ENCODE measurements around the gene ST6GALNAC4.

ST6GALNAC4 gene

DNA sequence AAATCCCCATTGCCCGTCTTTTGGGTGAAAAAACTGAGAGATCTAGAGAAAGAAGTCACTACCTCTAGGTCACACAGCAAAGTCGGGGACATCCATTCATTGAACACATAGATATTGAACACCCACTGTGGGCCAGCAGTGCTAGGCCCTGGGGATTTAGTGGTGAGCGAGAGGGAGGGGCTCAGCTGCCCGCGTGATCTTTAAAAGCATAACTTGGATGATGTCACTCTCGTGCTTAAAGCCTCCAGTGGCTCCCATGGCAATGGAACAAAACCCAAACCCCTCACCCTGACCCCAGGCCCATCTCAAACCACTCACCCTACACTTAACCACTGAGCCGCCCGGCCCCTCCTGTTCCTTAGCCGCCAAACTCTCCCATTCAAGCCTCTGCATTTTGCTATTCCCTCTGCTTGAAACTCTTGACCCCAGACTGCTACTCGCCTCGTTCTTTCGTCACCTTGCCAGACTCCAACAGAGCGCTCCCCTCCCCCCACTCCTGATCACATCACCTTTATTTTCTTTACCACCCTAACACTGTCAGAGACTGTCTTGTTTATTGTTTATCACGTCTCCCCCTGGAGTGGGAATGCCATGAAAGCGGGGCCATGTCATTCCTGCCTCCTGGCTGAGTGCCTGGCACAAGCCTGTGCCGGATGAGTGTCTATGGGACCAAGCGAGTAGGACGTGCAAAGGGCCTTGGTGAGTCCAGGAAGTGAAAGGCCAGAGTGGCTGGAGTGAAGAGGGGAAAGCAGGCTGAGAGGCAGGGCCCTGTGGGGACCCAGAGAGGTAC, 14.4 kb upstream of the ST6GALNAC4 start:
- DNase-seq: no peak

DNA sequence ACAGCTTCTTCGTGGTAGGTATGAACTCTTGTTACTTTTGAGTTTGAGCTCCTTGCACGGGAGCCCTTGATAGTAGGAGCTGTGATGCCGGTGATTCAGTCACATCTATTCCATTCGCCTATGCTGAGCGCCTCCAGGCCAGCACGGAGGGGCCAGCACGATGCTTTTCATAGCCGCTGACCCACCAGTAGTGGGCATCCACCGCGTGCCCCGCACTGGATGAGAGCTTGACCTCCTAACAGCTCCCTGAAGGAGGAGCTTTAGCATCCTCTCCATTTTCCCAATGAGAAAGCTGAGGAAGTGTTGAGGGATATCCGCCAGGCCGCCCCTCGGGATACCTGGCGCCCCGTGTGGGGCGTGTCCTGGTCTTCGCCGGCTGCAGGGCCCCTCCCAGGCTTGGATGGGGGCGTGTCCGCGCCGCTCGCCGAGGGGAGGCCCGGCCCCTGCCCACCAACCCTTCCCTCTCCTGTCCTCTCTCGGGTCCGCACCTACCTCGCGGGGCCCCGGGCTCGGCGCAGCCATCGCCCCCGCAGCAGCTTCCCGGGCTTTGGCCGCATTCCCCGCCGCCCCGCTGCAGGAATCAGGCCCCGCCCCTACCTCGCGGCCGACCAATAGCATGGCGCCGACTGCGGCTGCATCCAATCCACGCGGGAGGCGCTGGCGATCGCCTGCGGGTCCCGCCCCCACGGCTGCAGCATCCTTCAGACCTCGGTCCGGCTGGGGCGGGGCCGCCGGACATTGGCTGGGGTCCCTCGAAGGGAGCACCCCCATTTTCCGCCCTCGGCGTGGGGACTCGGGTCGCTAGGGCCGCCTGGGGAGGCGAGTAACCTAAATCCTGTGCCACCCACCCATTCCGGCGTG, 13.6 kb upstream of the ST6GALNAC4 start, which contains the start of gene PIP5KL1:
TSS of gene PIP5KL1 (minus strand) at position 547 of the 861 bp plus-strand sequence. CDS start at position 522, 25 bp downstream.
- DNase-seq: peak; percentile 15 to 88 (median 77)

DNA sequence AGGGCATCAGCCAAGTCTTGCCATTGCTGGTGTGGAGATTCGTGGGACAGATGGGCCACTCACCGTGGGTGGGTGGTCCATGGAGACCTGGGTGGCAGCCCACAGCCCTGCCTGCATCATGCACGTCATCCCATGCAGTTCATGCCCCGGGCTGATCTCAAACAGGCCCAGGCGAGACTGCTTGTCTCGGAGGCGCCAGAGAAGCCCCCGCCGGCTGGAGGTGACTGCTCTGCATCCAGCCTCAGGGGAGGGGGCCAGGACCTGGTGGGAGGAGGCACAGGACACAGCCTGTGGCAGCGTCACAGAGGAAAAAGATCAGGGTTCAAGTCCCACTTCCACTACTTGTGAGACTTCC, 12.8 kb upstream of the ST6GALNAC4 start:
- DNase-seq: no peak

DNA sequence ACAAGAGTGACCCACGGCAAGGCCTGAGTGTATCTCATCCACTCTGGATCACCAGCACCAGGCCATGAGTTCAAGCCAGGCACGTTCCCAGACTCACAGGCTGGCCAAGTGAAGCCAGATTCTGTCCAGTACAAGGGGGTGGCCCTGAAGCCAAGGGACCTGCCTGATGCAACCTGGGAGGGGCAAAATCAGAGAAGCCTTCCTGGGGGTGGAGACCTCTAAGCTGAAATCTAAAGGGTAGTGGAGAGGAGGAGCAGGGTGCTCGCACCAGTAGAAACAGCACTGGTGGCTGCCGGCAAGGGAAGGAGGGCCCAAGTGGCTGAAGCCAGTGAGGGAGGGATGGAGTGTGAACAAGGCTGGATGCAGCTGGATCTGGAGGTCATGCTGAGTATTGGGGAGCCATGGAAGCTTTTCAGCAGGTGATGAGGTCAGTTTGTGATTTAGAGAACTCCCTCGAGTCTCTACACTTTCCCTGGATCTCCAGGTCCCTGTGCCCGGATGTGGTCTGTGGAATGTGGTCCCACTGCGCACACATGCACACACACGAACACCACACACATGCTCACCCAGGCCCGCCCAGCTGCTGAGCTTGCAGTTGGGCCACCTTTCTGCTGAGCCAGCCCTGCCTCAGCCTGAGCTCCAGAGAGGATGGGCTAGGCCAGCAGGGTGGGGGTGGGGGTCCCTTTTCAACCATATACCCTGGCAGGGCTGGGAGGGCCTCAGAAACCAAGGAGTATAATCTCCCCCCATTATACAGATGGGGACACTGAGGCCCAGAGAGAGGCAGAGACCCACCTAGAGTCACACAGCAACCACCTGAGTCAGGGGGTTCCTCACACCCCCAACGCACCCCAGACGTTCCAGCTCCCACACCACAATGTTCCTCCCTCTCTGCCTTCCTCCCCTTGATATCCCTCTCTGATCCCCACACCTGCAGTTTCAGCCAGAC, 12.1 kb upstream of the ST6GALNAC4 start:
- no peak for DNase-seq

DNA sequence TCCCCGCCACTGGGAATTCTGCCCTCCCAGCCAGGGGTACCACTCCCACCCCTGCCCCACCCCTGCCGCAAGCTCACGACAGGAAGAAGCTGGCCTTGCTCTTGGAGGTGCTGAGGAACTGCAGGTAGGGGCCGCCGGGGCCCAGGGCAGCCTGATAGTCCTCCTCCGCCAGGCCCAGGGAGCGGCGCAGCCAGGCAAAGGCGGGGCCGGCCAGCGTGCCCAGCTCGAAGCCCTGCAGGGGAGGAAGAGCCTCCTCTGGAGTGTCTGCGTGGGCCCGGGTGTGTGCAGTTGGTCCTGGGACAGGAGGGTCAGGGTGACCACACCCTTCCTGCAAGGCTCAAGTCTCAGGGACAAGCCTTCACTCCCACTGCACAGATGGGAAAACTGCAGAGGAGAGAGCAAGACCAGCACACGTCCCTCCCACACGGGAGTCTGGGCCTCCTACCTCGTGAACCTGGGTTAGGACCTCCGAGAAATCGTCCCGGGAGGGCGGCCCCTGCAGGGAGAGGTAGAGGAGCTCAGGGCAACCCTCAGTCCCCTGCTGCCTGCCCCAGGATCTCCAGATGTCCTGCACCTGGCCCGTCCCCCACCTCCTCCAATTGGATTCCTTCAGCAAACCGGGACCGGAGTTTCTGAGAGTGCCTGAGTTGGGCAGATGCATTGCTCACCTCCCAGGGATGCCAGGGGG, 11.3 kb upstream of the ST6GALNAC4 start:
- DNase-seq: no peak

DNA sequence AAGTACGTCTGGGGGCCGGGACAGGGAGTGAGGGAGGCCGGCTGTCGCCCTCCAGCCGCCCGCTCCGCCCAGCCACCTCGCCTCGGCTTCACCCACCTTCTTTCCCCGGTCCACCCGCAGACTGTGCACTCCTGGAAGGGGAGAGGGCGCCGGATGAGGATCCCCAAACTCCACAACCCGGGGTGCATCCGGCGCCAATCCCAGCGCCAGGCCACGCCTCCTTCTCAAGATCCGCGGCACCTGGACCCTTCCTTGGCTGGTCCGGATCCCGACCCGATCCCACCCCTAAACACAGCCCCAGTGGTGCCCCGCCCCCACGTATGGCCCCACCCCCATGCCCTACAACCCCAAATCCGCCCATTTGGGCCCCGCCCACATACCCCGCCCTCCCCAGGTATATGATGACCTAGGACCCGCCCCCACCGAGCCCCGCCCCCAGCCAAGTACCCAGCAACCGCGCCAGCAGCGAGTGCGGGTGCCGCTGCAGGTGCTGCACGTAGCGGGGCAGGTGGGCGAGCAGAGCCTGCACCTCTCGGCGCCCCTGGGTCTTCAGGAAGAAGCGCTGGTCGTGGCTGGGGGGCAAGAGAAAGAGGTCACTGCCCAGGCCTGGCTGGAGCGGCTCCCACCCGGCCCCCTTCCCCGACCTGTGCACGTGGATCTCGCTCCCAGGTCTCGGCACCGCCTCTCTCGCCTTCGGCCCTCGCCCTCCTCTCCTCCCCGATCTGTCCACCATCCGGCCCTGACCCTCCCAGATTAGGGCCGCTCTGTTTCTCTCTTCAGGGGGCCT, 10.6 kb upstream of the ST6GALNAC4 start:
- DNase-seq: peak in 1 of 58 donors; percentile 59

DNA sequence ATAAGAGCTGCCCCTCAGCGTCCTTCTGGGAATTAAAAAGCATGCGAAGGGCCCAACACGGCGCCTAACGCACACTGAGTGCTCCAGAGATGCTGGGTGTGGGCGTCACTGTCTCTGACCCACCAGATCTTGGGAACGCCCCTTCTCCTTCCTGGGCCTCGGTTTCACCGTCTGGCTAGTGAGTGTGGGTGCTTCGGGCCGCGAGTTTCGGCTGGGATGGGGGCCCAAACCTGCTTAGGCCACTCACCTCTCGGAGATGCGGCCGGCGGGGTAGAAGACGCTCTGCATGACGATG, 10.0 kb upstream of the ST6GALNAC4 start:
- no peak for DNase-seq

DNA sequence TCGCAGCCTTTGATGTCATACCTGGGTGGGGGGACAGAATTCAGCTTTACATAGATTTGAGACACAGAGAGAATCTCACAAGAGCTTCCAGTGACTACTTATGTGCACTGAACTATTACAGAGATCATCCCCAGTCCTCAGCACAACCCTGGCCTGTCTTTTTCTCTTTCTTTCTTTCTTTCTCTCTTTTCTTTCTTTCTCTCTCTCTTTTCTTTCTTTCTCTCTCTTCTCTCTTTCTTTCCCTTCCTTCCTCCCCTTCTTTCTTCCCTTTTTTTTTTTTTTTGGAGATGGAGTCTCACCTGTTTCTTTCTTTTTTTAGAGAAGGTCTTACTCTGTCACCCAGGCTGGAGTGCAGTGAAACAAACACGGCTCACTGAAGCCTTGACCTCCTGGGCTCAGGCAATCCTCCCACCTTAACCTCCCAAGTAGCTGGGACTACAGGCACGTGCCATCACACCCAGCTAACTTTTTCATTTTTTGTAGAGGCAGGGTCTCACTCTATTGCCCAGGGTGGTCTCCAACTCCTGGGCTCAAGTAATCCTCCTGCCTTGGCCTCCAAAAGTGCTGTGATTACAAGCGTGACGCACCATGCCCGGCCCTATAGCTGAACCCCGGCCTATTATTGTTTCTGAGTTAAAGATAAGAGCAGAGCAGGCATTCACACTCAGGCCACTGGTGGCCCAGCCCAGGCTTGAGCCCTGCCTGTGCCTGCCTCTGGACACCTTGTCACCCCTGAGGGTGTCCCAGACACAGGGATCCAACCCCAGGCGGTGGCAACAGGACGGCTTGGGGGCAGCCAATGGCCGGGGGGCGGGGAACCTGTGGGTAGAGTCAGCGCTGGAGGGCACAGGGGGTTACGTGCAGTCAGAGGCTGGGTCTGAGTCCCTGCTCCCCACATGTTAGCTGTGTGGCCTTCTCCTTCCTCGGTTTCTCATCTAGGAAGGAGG, 9.4 kb upstream of the ST6GALNAC4 start:
- no peak for DNase-seq

DNA sequence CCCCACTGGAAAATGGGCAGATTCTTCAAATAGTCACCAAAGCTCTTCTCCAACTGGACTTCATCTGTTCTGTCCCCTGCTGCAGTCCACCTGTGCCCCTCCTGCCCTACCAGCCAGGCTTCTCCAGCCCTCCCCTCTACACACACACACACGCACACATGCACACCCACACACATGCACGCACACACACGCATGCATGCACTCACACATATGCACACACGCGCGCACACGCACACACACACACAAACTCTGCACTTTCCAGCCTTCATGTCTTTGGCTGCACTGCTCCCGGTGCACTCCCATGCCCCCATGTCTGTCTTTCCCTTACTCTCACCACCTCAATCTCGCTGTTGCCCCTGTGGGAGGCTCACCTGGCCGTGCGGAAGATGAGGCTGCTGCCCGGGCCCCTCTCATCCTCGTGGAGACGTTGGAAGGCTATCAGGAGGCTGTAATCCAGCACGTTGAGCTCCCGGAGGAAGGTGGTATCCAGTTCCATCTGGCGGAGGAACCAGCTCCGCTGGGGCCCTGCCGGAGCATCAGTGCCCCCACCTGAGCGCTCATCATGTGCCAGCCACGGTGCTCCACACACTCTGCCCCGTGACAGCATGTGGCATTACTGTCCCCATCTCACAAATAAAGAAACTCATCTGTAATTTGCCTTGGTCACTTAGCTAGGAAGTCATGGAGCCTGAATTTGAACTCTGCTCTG, 8.0 kb upstream of the ST6GALNAC4 start:
- DNase-seq: no peak

DNA sequence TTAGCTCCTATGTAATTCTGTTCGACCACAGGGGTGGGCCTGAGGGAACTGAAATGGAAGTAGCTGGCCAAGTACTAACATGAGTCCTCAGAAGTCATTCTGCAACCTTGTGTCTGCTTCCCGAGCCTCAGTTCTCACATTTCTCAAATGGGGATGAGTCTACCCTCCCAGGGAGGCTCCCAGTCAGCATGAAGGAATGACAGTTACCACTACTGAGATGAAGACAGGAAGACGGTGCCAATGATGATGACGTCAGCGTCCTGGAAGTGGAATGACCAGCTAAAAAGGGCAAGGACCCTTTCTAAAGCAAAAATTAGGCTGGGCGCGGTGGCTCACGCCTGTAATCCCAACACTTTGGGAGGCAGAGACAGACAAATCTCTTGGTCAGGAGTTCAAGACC, 6.9 kb upstream of the ST6GALNAC4 start:
- DNase-seq: no peak

DNA sequence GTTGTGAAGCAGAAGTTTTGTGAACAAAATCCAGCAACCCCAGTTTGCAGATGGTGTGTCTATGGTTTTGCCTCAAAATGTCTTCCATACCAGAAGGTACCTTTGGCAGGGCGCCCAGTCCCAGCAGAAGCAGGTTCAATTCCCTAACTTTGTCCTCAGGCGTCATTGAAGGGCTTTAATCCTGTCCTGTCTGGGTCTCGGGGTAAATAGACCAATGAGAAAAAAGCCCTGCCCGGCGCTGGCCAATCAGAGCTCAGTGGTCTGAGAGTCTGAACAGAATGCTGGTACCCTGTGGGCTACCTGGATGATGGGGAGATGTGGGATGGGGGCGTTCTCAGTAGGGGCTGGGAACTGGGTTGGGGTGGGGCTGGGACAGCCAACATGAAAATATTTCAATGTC, 6.2 kb upstream of the ST6GALNAC4 start:
- DNase-seq: peak in 1 of 58 donors; percentile 29

DNA sequence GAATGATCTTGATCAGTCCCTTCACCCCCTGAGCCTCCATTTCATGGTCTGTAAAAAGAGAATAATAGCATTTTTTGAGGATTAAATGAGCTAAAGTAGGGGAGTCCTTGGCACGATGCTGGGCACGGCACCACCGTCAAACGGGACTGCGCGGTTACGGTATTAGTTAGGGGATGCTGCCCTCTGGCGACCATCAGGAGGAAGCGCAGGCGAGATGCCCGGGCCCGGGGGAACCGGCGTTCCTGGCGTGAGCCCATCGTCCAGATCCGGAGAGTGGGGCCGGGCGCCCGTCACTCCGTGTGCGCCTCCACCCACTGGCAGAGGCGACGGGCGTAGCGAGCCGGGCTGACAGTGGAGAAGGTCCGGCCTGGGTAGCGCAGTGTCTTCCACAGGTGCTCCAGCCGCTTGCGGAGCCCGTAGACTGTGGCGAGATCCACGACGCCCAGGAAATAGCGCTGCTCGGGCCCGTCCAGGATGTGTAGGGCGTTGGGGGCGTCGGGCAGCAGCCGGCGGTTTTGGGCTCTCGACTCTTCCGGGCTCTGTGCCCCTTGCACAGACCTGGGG, 4.8 kb upstream of the ST6GALNAC4 start:
- peak in 44 of 58 donors; percentile 19 to 81 (median 44) for DNase-seq

DNA sequence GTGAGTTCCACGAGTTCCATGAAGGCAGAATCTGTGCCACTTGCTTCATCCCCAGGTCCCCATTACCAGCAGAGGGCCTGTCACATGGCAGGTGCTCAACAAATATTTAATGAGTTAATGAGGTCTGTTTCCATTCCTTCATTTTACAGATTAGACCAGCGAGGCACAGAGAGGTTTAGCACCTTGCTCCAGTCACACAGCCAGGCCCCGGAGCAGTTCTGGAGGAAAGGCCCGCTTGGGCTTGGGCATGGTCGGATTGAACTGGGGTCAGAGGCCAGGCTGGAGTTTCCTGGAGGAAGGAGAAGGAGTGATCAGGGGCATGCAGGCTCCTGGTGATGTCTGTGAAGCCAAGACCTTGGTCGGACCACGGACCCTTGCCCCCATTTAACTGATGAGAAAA, 4.0 kb upstream of the ST6GALNAC4 start:
- DNase-seq: no peak

DNA sequence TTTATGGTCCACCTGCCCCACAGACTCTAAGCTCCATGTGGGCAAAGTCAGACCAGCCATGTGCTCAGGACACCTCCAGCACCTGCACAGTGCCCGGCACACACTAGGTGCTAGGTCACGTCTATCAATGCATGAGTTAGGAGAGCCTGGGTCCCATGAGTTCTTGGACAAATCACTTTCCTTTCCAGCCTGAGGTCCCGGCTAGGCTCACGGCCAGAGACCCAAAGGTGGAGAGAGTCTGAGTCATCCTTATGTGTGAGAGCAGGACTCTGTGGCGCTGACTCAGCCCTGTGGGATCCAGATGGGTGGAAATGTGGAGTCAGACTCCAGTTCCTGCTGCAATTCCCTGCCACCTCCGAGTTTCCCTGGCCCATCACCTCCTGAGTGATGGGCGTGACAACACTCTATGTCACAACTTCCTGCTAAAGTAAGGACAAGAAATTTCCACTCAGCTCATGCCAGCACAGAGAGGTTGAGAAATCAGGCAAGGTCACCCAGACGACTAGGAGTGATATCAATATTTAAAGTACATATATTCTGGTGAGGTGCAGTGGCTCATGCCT, 2.5 kb upstream of the ST6GALNAC4 start:
- peak in 12 of 58 donors; percentile 13 to 54 (median 37) for DNase-seq

DNA sequence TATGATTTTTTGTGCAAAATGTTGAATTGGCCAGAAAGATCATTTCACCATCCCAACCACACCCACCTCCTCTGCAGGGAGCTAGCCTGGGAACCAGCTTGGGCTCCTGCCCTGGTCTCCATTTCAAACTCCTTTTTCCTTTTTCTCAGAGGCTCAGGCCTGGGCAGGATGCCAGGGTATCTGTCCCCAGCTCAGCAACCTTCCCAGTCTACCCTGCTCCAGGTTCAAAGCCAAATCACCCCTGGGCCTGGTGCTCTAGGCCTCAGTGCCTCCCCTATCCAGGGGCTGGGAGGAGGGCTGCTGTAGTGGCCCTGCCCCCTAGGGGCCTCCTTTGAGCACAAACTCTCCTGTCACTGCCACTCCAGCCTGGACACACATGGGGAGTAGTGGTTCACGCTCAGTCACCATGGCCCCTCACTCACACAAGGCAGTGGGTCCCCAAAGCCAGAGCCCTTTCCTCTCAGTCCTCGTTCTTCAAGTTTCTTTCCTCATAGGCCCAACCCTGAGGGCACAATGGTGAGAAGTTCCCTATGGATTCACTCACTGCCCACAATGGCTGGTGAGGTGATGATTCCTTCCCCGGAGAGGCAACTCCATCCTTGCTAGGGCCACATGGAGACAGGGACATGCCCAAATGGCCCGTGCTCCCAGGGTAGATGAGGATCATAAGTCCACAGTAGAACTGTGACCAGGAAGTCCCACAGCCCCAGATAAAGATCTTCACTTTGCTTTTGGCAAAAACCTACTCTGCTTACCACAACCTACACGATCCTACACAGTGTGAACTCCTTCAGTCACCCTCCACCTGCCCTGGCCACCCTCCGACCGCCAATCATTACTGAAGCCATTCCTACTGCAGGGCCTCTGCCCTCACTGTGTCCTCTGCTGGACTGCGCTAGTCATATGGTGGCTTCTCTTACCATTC, 1.6 kb upstream of the ST6GALNAC4 start:
- DNase-seq: peak in 1 of 58 donors; percentile 37

DNA sequence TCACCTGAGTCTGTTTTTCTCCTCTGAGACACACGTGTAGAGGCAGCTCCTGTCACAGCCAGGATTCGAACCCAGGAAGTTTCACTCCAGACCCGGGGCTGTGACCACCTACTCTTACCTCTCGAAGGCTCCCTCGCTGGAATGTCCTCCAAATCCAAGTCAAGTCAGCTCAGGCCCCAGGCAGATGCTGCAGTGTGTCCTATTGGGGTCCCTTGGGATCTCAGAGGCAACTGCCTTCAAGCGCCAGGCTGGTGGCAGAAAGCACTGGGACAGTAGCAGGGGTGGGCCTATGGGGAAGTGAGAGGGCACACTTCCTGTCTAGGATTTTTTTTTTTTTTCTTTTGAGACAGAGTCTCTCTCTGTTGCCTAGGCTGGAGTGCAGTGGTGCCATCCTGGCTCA, 762 bp upstream of the ST6GALNAC4 start:
- no peak for DNase-seq

All from anterior cingulate cortex (tissue), 58 donors.